Astrocyte (in vitro differentiated cells and primary cell): Measurements from ENCODE around the gene TACR1.

Source experiments
- CTCF ChIP-seq: IDR thresholded peaks from 2 replicates; pipeline ENCODE4 v1.5.1; 2011; ENCODE audit warnings: low read depth, mild to moderate bottlenecking, inconsistent platforms, low read length, moderate library complexity; ENCODE audit not compliant: insufficient read depth
- EZH2 ChIP-seq: IDR thresholded peaks from 2 replicates; pipeline ENCODE4 v1.6.1; 2012; ENCODE audit warnings: mild to moderate bottlenecking, low read length, inconsistent platforms; ENCODE audit not compliant: insufficient read depth

GRCh38 chr2:75007819-75008218 is 191.5 kb downstream of the TACR1 start:
- TF ChIP-seq CTCF (no peak), EZH2 (no peak)
